Naive B cell (primary cell): ENCODE results near the gene ULK4. TPM values are rescaled to one million over a fixed set of nuclear protein-coding genes. Genes with fewer than 3 reads are reported as not detected.
A peak's percentile ranks its signal among the peaks of the same experiment; 100 is the strongest.

Source experiments
- ATAC-seq, 2 donors: fragments of 150-1000 bp; cut with Tn5 transposase; 2 replicates each; pipeline ENCODE4 v1.10.0; 2021; ENCODE audit warnings: low read depth in 2 of 2, mild to moderate bottlenecking in 2 of 2, moderate library complexity in 2 of 2
- DNase-seq: peaks from one replicate; pipeline ENCODE4 v3.0.0; 2022
- H3K27ac Mint-ChIP-seq, 6 donors: one replicate each; pipeline ENCODE4 v1.8.0; 2020 to 2022; ENCODE audit warnings: mild to moderate bottlenecking in 6 of 6, mixed read lengths in 6 of 6, moderate library complexity in 5 of 6, inconsistent platforms in 2 of 6
- H3K27me3 Mint-ChIP-seq, 3 donors: one replicate each; pipeline ENCODE4 v1.8.0; 2021 to 2022; ENCODE audit warnings: mixed read lengths in 3 of 3, mild to moderate bottlenecking in 1 of 3
- H3K36me3 Mint-ChIP-seq, 2 donors: one replicate each; pipeline ENCODE4 v1.8.0; 2020 to 2022; ENCODE audit warnings: mixed read lengths in 2 of 2, inconsistent platforms in 1 of 2, mild to moderate bottlenecking in 1 of 2
- H3K4me1 Mint-ChIP-seq, 3 donors: one replicate each; pipeline ENCODE4 v1.8.0; 2020 to 2022; ENCODE audit warnings: mixed read lengths in 3 of 3, inconsistent platforms in 1 of 3, mild to moderate bottlenecking in 1 of 3, moderate library complexity in 1 of 3
- H3K4me3 Mint-ChIP-seq, 8 donors: one replicate each; pipeline ENCODE4 v1.8.0; 2020 to 2022; ENCODE audit warnings: mild to moderate bottlenecking in 8 of 8, mixed read lengths in 8 of 8, moderate library complexity in 8 of 8, inconsistent platforms in 2 of 8
- H3K9me3 Mint-ChIP-seq, 7 donors: one replicate each; pipeline ENCODE4 v1.8.0; 2020 to 2022; ENCODE audit warnings: mixed read lengths in 7 of 7, mild to moderate bottlenecking in 5 of 7, inconsistent platforms in 2 of 7, moderate library complexity in 1 of 7
- polyA plus RNA-seq, 6 donors: library from polyadenylated mRNA; unstranded; fragments of 300-500 nt; fragmentation: Illumina TruSeq; gene quantifications; one replicate each; pipeline ENCODE4 v1.2.3, GENCODE V29; 2021; ENCODE audit warnings: low read depth in 6 of 6

Gene ULK4
- polyA plus RNA-seq: 10 to 100 TPM in 3 of 6 donors, 1 to 10 TPM in 3; 5.5 to 20.8 (median 10.3) TPM

DNA sequence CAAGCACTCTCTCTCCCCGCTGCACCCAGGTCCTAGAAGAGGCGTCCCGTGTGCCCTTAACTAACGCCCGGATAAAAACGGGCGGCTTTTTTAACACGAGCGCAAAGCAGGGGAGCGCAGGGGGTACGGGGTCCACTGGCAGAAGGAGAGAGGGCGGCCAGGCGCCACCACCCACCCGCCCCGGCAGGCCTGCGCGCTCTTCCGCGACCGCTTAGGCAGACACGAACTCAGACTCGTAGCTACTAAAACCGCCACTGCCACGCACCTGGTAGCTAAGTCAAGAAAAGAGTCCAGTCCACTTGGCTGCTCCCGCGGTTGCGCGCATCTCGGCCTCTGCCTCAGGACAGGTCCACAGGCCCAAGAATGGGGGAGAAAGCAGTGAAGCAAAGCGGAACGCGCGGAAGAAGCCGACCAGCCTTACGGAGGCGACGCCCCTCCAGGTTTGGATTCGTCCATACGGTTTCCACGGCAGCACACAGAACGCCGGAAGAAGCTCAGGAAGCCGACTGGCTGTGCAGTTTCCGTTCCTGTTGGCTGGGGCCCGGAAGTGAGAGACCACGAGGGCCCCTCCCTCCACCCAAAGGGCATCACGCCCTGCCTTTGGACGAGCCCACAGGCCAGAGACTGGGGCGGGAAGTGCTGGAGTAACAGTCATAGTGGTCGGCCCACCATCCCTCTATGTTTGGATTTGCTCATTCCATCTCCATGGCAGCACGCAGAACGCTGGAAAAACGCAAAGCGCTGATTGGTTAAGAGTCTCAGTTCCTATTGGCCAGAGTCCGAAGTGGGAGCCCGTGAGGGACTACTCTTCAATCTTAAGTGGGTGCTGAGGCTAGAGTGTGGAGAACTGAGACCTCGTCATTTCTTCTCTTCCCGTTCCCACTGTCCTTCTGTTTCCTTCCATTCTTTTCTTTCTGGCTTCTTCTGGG lies at the start of gene ULK4:
Gene ULK4, minus strand, starts transcription at position 353 of the 929 bp plus-strand sequence. CDS start 7,344 bp downstream, outside the sequence.
- peak within 1 kb of the TSS; percentile 90 to 100 (median 97) for H3K4me3 Mint-ChIP-seq
- H3K4me1 Mint-ChIP-seq: peaks cover 11 to 24% (median 23%) of the 10 kb centered on the region in 3 donors
- DNase-seq: peak; percentile 99
- ATAC-seq: peak; percentile 81
- H3K9me3 Mint-ChIP-seq: no peaks in the 10 kb centered on the region
- peak within 1 kb of the TSS; percentile 98 to 99 (median 99) for H3K27ac Mint-ChIP-seq
- H3K36me3 Mint-ChIP-seq: no peaks in the 10 kb centered on the region
- H3K27me3 Mint-ChIP-seq: no peaks in the 10 kb centered on the region

GRCh38 chr3:42010530-42010929 lies 48.6 kb upstream of the ULK4 start:
- Mint-ChIP-seq H3K27ac (peak overlapping the region in 4 of 6 donors; percentile 5 to 100 (median 31)), H3K27me3 (no peaks in the 10 kb centered on the region), H3K36me3 (peaks cover 0 to 5% of the 10 kb centered on the region in 2 donors), H3K4me3 (no peak overlapping the region), H3K4me1 (peaks cover 38 to 49% (median 45%) of the 10 kb centered on the region in 3 donors), H3K9me3 (no peaks in the 10 kb centered on the region)
- no peak for ATAC-seq
- DNase-seq: no peak

DNA sequence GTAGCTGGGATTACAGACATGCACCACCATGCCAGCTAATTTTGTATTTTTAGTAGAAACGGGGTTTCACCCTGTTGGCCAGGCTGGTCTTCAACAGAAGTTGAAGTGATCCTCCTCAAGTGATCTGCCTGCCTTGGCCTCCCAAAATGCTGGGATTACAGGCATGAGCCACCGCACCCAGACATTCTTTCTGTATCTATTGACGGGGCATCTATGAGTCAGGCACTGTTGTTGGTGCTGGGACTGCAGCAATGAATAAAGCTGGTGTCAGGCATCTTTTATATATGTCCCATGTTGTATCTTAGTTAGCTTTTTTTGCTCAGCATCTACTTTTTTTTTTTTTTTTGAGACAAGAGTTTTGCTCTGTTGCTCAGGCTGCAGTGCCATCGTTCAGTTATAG lies 47.6 kb upstream of the ULK4 start:
- Mint-ChIP-seq H3K4me1 (peaks cover 27 to 40% (median 34%) of the 10 kb centered on the region in 3 donors), H3K9me3 (no peaks in the 10 kb centered on the region), H3K27ac (peak overlapping the region in 4 of 6 donors; percentile 26 to 84 (median 33)), H3K36me3 (peaks cover 0 to 2% of the 10 kb centered on the region in 2 donors), H3K4me3 (no peak overlapping the region), H3K27me3 (no peaks in the 10 kb centered on the region)
- DNase-seq: no peak
- no peak for ATAC-seq

DNA sequence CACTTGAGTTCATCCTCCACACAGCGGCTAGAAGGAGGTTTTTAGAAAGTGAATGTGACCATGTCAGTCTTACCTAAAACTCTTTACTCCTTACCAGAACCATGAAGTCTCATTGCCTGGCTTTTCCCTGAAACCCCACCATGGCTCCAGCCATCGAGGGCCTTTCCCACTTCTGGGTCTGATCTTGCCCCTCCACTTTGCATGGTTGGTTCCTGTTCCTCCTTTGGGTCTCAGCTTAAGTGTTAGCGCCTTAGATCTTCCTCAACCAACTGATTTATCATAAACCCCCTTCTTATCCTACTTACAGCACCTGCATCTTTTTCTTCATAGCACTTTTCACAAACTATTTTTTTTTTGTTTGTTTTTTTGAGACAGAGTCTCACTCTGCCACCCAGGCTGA lies 45.9 kb upstream of the ULK4 start:
- Mint-ChIP-seq H3K36me3 (no peaks in the 10 kb centered on the region), H3K27ac (peak overlapping the region; percentile 29 to 90 (median 80)), H3K27me3 (no peaks in the 10 kb centered on the region), H3K4me1 (peaks cover 21 to 37% (median 27%) of the 10 kb centered on the region in 3 donors), H3K4me3 (peak overlapping the region in 1 of 8 donors; percentile 50), H3K9me3 (peaks cover 0 to 1% (median 0%) of the 10 kb centered on the region in 7 donors)
- ATAC-seq: peak in 1 of 2 donors; percentile 10
- DNase-seq: peak; percentile 30

DNA sequence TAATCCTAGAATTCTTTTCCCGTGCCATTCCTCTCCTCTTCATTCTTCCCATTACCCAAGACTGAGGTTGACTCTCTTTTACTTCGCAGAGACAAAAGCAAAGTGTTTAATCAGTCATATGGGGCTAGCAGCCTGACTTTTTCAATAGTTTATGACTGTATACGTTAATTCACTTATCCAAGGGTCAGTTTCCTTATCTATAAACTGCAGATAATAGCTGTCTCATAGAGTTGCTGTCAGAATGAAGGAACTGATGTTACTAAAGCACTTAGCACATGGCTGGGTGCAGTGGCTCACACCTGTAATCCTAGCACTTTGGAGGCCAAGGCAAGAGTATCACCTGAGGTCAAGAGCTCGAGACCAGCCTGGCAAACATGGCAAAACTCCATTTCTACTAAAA lies 43.5 kb upstream of the ULK4 start:
- H3K27ac Mint-ChIP-seq: no peak overlapping the region
- DNase-seq (no peak), ATAC-seq (no peak)
- H3K4me3 Mint-ChIP-seq: peak overlapping the region in 1 of 8 donors; percentile 42
- peaks cover 0 to 9% (median 3%) of the 10 kb centered on the region in 7 donors for H3K9me3 Mint-ChIP-seq
- peaks cover 0 to 17% of the 10 kb centered on the region in 2 donors for H3K36me3 Mint-ChIP-seq
- H3K4me1 Mint-ChIP-seq: peaks cover 13 to 26% (median 16%) of the 10 kb centered on the region in 3 donors
- no peaks in the 10 kb centered on the region for H3K27me3 Mint-ChIP-seq

DNA sequence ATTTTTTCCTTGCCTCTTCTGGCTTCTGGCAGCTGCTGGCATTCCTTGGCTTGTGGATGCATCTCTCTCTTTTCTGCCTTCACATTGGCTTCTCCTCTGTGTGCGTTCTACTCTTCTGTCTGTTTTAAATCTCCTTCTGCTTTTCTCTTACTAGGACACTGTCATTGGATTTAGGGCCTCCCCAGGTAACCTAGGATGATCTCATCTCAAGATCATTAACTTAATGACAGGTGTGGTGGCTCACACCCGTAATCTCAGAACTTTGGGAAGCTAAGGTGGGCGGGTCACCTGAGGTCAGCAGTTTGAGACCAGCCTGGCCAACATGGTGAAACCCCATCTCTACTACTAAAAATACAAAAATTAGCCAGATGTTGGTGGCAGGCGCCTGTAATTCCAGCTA lies 40.9 kb upstream of the ULK4 start:
- ATAC-seq (no peak), DNase-seq (no peak)
- Mint-ChIP-seq H3K9me3 (peaks cover 0 to 9% (median 3%) of the 10 kb centered on the region in 7 donors), H3K4me1 (peaks cover 5 to 12% (median 9%) of the 10 kb centered on the region in 3 donors), H3K36me3 (peaks cover 0 to 17% of the 10 kb centered on the region in 2 donors), H3K27me3 (no peaks in the 10 kb centered on the region), H3K4me3 (no peak overlapping the region), H3K27ac (no peak overlapping the region)

DNA sequence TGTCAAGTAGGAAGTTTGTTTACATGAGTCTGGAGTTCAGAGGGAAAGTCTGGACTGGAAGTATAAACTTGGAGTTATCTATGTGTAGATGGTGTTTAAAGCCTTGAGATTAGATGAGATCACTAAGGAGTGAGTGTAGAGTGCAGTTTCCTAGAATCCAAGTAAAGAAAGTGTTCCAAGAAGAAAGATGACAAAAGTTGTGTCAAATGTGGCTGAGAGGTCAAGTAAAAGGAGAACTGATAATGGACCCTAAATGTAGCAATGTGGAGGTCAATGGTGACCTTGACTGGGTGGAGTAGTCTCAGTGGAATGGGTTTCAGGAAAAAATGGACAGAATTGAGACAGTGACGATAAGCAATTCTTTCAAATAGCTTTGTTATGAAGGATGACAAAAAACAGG lies 39.9 kb upstream of the ULK4 start:
- Mint-ChIP-seq H3K36me3 (peaks cover 0 to 17% of the 10 kb centered on the region in 2 donors), H3K4me3 (no peak overlapping the region), H3K4me1 (peaks cover 3 to 6% (median 4%) of the 10 kb centered on the region in 3 donors), H3K27ac (no peak overlapping the region), H3K27me3 (no peaks in the 10 kb centered on the region), H3K9me3 (peaks cover 0 to 9% (median 3%) of the 10 kb centered on the region in 7 donors)
- no peak for DNase-seq
- no peak for ATAC-seq

GRCh38 chr3:41999909-42000308 lies 38.0 kb upstream of the ULK4 start:
- H3K27ac Mint-ChIP-seq: no peak overlapping the region
- peaks cover 0 to 17% of the 10 kb centered on the region in 2 donors for H3K36me3 Mint-ChIP-seq
- H3K4me3 Mint-ChIP-seq: no peak overlapping the region
- H3K27me3 Mint-ChIP-seq: no peaks in the 10 kb centered on the region
- peaks cover 0 to 9% (median 3%) of the 10 kb centered on the region in 7 donors for H3K9me3 Mint-ChIP-seq
- no peak for DNase-seq
- ATAC-seq: no peak
- H3K4me1 Mint-ChIP-seq: peaks cover 3 to 6% (median 4%) of the 10 kb centered on the region in 3 donors

GRCh38 chr3:41997702-41998550 lies 36.0 kb upstream of the ULK4 start:
- Mint-ChIP-seq H3K4me3 (no peak overlapping the region), H3K4me1 (peaks cover 3 to 6% (median 4%) of the 10 kb centered on the region in 3 donors)
- peak; percentile 53 to 61 for ATAC-seq

DNA sequence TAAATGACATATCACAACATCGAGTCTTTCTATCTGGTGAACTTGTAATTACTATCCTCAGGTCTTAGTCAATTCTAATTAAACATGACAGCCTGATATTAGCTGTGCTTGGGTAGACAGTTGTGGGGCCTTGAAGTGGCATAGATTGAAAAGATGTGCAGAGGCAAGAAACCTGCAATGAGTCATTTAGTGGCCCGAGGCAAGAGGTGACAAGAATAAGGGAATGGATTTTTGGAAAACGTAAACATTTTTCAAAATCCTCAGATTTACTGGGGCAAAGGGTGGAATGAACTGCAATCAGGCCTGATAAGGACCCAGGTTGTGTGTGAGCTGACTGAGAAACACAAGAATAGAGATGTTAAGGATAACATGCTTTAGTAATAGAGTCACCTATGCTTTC lies 29.5 kb upstream of the ULK4 start:
- DNase-seq: no peak
- H3K4me1 Mint-ChIP-seq: no peaks in the 10 kb centered on the region
- no peaks in the 10 kb centered on the region for H3K9me3 Mint-ChIP-seq
- peak overlapping the region in 2 of 6 donors; percentile 3 to 33 for H3K27ac Mint-ChIP-seq
- H3K4me3 Mint-ChIP-seq: no peak overlapping the region
- H3K27me3 Mint-ChIP-seq: no peaks in the 10 kb centered on the region
- no peaks in the 10 kb centered on the region for H3K36me3 Mint-ChIP-seq
- no peak for ATAC-seq

More at GRCh38 chr3:41997702-41998550, 36.0 kb upstream of the ULK4 start:
- H3K27me3 Mint-ChIP-seq: no peaks in the 10 kb centered on the region
- DNase-seq: no peak
- peaks cover 0 to 9% (median 3%) of the 10 kb centered on the region in 7 donors for H3K9me3 Mint-ChIP-seq
- peaks cover 0 to 17% of the 10 kb centered on the region in 2 donors for H3K36me3 Mint-ChIP-seq
- peak overlapping the region in 3 of 6 donors; percentile 39 to 65 (median 47) for H3K27ac Mint-ChIP-seq

- no peaks in the 10 kb centered on the region for H3K9me3 Mint-ChIP-seq
- H3K36me3 Mint-ChIP-seq: no peaks in the 10 kb centered on the region
- peak overlapping the region in 1 of 6 donors; percentile 21 for H3K27ac Mint-ChIP-seq
- DNase-seq: no peak
- no peaks in the 10 kb centered on the region for H3K27me3 Mint-ChIP-seq
- H3K4me3 Mint-ChIP-seq: no peak overlapping the region
- ATAC-seq: no peak
- H3K4me1 Mint-ChIP-seq: no peaks in the 10 kb centered on the region
Measured at GRCh38 chr3:41989518-41989917, 27.6 kb upstream of the ULK4 start.

GRCh38 chr3:41987627-41988026 lies 25.7 kb upstream of the ULK4 start:
- Mint-ChIP-seq H3K4me3 (no peak overlapping the region), H3K36me3 (no peaks in the 10 kb centered on the region), H3K27me3 (no peaks in the 10 kb centered on the region), H3K27ac (peak overlapping the region in 1 of 6 donors; percentile 46), H3K9me3 (no peaks in the 10 kb centered on the region), H3K4me1 (no peaks in the 10 kb centered on the region)
- ATAC-seq (no peak), DNase-seq (no peak)

DNA sequence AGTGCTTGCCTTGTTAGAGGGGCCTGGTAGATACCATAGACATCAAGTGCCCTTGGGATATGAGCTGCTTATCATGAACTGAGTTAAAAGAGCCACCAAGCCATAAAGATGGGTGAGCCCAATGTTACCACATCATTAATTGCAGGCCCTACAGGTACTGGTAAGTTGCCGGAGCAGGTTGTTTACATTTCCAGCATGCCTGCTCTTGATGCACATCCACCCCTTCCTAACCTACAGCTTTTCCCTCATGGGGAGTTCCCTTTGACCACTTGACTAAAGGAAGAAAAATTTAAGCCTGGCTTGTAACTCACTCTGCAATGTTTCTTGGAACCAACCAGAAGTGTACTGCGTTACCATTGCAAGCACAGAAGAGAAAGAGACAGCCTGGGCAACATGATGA lies 24.7 kb upstream of the ULK4 start:
- Mint-ChIP-seq H3K4me3 (no peak overlapping the region), H3K36me3 (no peaks in the 10 kb centered on the region), H3K4me1 (no peaks in the 10 kb centered on the region), H3K27ac (peak overlapping the region in 1 of 6 donors; percentile 6), H3K9me3 (no peaks in the 10 kb centered on the region), H3K27me3 (no peaks in the 10 kb centered on the region)
- ATAC-seq: no peak
- no peak for DNase-seq
